Astrocyte (in vitro differentiated cells and primary cell): ENCODE data around the gene MELK.

ENCODE experiments used
- CTCF ChIP-seq: IDR thresholded peaks from 2 replicates; pipeline ENCODE4 v1.5.1; 2011; ENCODE audit warnings: low read depth, mild to moderate bottlenecking, inconsistent platforms, low read length, moderate library complexity; ENCODE audit not compliant: insufficient read depth
- EZH2 ChIP-seq: IDR thresholded peaks from 2 replicates; pipeline ENCODE4 v1.6.1; 2012; ENCODE audit warnings: mild to moderate bottlenecking, low read length, inconsistent platforms; ENCODE audit not compliant: insufficient read depth

- TF ChIP-seq EZH2: no peak
- no peak for TF ChIP-seq CTCF
These were observed 52.4 kb downstream of the MELK start for GRCh38 chr9:36625006-36625615.
